Large intestine (tissue), 3 donors: Measurements from ENCODE around the gene ZSWIM5. TPM values are rescaled to one million over a fixed set of nuclear protein-coding genes. Genes with fewer than 3 reads are reported as not detected.
"Not testable (repeated sequence)": the region's sequence is repeated elsewhere in the genome, so short reads cannot be mapped to it uniquely, and the experiment has no call there.

Source experiments
- DNase-seq, 2 donors: peaks; one replicate each; pipeline versions ENCODE4 v3.0.0 to v3.0.0-alpha.2; 2013
- H3K27ac ChIP-seq: one replicate; pipeline ENCODE4 v1.5.1; 2013; ENCODE audit warnings: low read length
- H3K27me3 ChIP-seq: 2 replicates; pipeline ENCODE4 v1.6.1; 2013; ENCODE audit warnings: low read length; ENCODE audit not compliant: control insufficient read depth, insufficient read depth
- H3K36me3 ChIP-seq: 2 replicates; pipeline ENCODE4 v1.6.1; 2013; ENCODE audit warnings: low read length; ENCODE audit not compliant: control insufficient read depth, insufficient read depth
- H3K4me1 ChIP-seq: one replicate; pipeline ENCODE4 v1.6.1; 2013; ENCODE audit warnings: low read length; ENCODE audit not compliant: control insufficient read depth, insufficient read depth
- H3K4me3 ChIP-seq: one replicate; pipeline ENCODE4 v1.5.1; 2013; ENCODE audit warnings: low read length
- H3K9me3 ChIP-seq: one replicate; pipeline ENCODE4 v1.6.1; 2013; ENCODE audit warnings: mild to moderate bottlenecking, low read depth, low read length, moderate library complexity; ENCODE audit not compliant: control insufficient read depth
- WGBS: methylation state at CpG from one replicate; pipeline ENCODE4 v1.1.5; 2013; ENCODE audit warnings: low lambda C conversion rate; ENCODE audit not compliant: insufficient coverage; 5-methylcytosine and 5-hydroxymethylcytosine counted together
- polyA plus RNA-seq: library from polyadenylated mRNA; unstranded; fragments of 120-200 nt; gene quantifications from one replicate; pipeline ENCODE4 v1.2.1, GENCODE V29; 2013

Gene ZSWIM5
- polyA plus RNA-seq, 1 donor: 9.3 TPM

GRCh38 chr1:45065083-45065482 is 141.3 kb downstream of the ZSWIM5 start:
- Histone ChIP-seq H3K27ac (no peak overlapping the region), H3K36me3 (no peaks in the 10 kb centered on the region), H3K4me3 (no peak overlapping the region), H3K4me1 (no peaks in the 10 kb centered on the region), H3K27me3 (no peaks in the 10 kb centered on the region), H3K9me3 (no peaks in the 10 kb centered on the region)
- WGBS: no CpG with 5 or more reads among the region's 2 CpGs
- DNase-seq: no peak

DNA sequence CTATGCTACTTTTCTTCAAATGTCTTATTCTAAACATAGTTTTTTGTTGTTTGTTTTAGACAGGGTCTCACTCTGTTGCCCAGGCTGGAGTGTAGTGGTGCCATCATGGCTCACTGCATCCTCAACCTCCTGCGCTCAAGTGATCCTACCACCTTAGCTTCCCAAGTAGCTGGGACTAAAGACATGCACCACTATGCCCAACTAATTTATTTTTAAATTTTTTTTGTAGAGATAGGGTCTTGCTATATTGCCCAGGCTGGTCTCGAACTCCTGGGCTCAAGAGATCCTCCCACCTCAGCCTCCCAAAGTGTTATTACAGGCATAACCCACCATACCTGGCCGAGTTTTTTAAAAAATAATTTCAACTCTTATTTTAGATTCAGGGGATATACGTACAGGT is 143.9 kb downstream of the ZSWIM5 start:
- not testable (repeated sequence) for H3K9me3 ChIP-seq, H3K4me1 ChIP-seq, H3K4me3 ChIP-seq, H3K27ac ChIP-seq, DNase-seq, H3K36me3 ChIP-seq, H3K27me3 ChIP-seq
- 100% methylated on average over 1 of the region's 4 CpGs for WGBS

- Histone ChIP-seq H3K4me3 (no peak overlapping the region), H3K27me3 (no peaks in the 10 kb centered on the region), H3K36me3 (peaks cover 9% of the 10 kb centered on the region), H3K4me1 (no peaks in the 10 kb centered on the region), H3K9me3 (no peaks in the 10 kb centered on the region), H3K27ac (no peak overlapping the region)
- DNase-seq: no peak
- no CpG with 5 or more reads among the region's 2 CpGs for WGBS
These were observed 146.6 kb downstream of the ZSWIM5 start for GRCh38 chr1:45059829-45060228.

- Histone ChIP-seq H3K36me3 (peaks cover 9% of the 10 kb centered on the region), H3K4me1 (no peaks in the 10 kb centered on the region), H3K27me3 (no peaks in the 10 kb centered on the region), H3K27ac (no peak overlapping the region), H3K4me3 (no peak overlapping the region), H3K9me3 (no peaks in the 10 kb centered on the region)
- no peak for DNase-seq
- WGBS: no CpG with 5 or more reads among the region's 1 CpG
These were observed 148.9 kb downstream of the ZSWIM5 start for GRCh38 chr1:45057542-45057941.

- H3K9me3 ChIP-seq: no peaks in the 10 kb centered on the region
- no peak overlapping the region for H3K4me3 ChIP-seq
- peaks cover 6% of the 10 kb centered on the region for H3K4me1 ChIP-seq
- H3K27me3 ChIP-seq: no peaks in the 10 kb centered on the region
- DNase-seq: peak in 1 of 2 donors; percentile 36
- WGBS: no CpG with 5 or more reads among the region's 2 CpGs
- no peak overlapping the region for H3K27ac ChIP-seq
- H3K36me3 ChIP-seq: no peaks in the 10 kb centered on the region
These were observed 155.2 kb downstream of the ZSWIM5 start for GRCh38 chr1:45051005-45051772.

DNA sequence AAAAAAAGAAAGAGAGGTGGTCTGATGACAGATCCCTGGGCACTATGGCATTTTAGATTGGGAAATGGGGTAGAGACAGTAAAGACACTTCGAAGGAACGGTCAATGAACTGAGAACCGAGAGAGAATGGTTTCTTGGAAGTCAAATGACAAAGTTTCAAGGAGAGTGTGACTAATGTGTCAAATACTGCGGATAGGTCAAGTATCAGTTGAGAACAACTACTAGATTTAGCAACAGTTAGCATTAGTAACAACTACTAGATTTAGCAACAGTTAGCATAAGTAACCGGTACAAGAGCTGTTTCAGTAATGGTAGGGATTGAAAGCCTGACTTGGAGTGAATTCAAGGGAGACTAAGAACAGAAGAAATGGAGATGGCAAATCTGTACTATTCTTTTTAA is 159.4 kb downstream of the ZSWIM5 start:
- no peak overlapping the region for H3K4me3 ChIP-seq
- 100% methylated on average over 1 of the region's 5 CpGs for WGBS

DNA sequence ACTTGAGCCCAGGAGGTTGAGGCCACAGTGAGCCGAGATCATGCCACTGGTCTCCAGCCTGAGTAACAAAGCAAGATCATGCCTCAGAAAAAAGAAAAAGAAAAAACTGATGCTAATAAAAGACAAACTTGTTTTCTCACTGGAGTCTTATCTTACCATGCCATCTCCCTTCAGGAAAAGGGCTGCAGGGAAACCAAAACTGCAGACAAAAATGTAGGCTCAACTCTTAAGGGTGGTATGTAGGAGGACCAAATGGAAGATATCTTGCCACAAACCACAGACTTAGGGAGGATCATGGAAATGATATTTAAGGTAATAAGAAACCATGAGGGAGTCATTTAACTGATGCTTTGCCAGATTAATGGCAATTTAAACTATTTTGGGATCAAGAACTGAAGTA is 161.5 kb downstream of the ZSWIM5 start:
- H3K4me1 ChIP-seq: no peaks in the 10 kb centered on the region
- H3K4me3 ChIP-seq: no peak overlapping the region
- no peak overlapping the region for H3K27ac ChIP-seq
- 100% methylated on average over 1 of the region's 1 CpG for WGBS
- H3K27me3 ChIP-seq: no peaks in the 10 kb centered on the region
- peaks cover 10% of the 10 kb centered on the region for H3K36me3 ChIP-seq
- DNase-seq: no peak
- no peaks in the 10 kb centered on the region for H3K9me3 ChIP-seq

More for the DNA sequence above, 159.4 kb downstream of the ZSWIM5 start:
- peaks cover 10% of the 10 kb centered on the region for H3K36me3 ChIP-seq
- H3K4me1 ChIP-seq: peaks cover 6% of the 10 kb centered on the region
- DNase-seq: no peak
- H3K27ac ChIP-seq: no peak overlapping the region
- H3K27me3 ChIP-seq: no peaks in the 10 kb centered on the region
- no peaks in the 10 kb centered on the region for H3K9me3 ChIP-seq

DNA sequence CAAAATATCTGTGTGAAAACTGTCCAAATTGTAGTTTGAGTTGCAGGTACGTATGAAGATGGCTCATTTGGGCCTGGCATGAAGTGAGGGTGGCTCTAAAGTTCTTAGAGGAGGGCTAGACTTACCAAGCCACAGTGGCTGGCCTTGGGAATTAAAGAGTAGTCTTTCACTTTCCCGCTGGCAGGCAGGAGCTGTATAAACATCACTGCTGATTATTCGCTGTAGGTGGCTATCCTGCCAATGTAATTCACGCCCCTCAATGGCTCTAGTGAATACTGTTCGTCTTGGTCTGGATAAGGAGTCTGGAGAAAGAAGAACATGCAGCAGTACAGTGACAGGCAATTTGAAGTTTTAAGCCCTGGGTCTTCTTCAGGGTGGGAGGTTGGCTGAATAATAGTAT is 163.3 kb downstream of the ZSWIM5 start:
- Histone ChIP-seq H3K4me3 (no peak overlapping the region), H3K36me3 (peaks cover 10% of the 10 kb centered on the region), H3K27me3 (no peaks in the 10 kb centered on the region), H3K4me1 (peaks cover 3% of the 10 kb centered on the region), H3K27ac (no peak overlapping the region), H3K9me3 (no peaks in the 10 kb centered on the region)
- no CpG with 5 or more reads among the region's 5 CpGs for WGBS
- DNase-seq: no peak

GRCh38 chr1:45040297-45040696 is 166.1 kb downstream of the ZSWIM5 start:
- H3K4me1 ChIP-seq: peaks cover 22% of the 10 kb centered on the region
- WGBS: no CpG with 5 or more reads among the region's 5 CpGs
- H3K27me3 ChIP-seq: no peaks in the 10 kb centered on the region
- H3K4me3 ChIP-seq: no peak overlapping the region
- no peak for DNase-seq
- H3K36me3 ChIP-seq: peaks cover 10% of the 10 kb centered on the region
- H3K9me3 ChIP-seq: no peaks in the 10 kb centered on the region
- H3K27ac ChIP-seq: no peak overlapping the region

DNA sequence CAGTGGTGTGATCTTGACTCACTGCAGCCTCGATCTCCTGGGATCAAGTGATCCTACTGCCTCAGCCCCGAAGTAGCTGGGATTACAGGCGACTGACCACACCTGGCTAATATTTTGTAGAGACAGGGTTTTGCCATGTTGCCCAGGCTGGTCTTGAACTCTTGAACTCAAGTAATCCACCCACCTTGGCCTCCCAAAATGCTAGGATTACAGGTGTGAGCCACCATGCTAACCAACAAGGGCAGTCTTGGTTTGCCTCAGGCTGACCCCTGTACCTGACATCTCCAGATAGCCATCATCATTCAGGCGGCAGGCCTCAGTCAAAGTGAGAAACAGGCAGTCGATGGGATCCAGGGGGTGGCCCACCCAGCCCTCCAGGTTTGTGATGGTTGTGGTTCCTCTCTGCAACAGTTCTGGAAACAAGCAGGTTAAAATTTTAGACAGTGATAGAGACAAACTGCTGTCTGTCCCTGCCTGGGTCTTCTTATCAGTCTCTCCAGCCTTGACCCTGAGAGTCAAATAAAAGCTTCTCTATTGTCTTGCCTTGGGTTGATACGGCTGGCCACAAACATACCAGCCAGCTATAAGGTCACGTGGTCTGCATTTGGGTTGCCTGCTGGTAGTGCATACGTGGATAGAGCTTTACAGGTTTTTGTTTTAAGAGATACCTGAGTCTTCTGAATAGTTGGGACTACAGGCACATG is 167.6 kb downstream of the ZSWIM5 start:
- no peak overlapping the region for H3K27ac ChIP-seq
- no peaks in the 10 kb centered on the region for H3K27me3 ChIP-seq
- H3K36me3 ChIP-seq: peaks cover 10% of the 10 kb centered on the region
- no CpG with 5 or more reads among the region's 8 CpGs for WGBS
- H3K9me3 ChIP-seq: no peaks in the 10 kb centered on the region
- no peak overlapping the region for H3K4me3 ChIP-seq
- DNase-seq: no peak
- peaks cover 22% of the 10 kb centered on the region for H3K4me1 ChIP-seq
